Spleen (tissue), 7 donors: ENCODE measurements around the gene TOPBP1.

ENCODE experiments used
- CTCF ChIP-seq, 11 experiments: fragments of 200-600 bp in 7 of 11; fragments of 450-650 bp in 4 of 11; sonication (generic) in 4 of 11; IDR thresholded peaks in 8 of 11; conservative IDR thresholded peaks in 3 of 11; 1 replicate in 7 of 11; 2 replicates in 4 of 11; pipeline versions ENCODE4 v1.4.0 to v1.8.0; 2016 to 2021; ENCODE audit warnings: antibody characterized with exemption in 11 of 11, inconsistent platforms in 4 of 11, mild to moderate bottlenecking in 1 of 11
- POLR2A ChIP-seq, 3 donors: fragments of 450-650 bp; IDR thresholded peaks; one replicate each; pipeline ENCODE4 v1.5.1; 2017; ENCODE audit warnings: antibody characterized with exemption in 3 of 3, mild to moderate bottlenecking in 1 of 3
- POLR2AphosphoS5 ChIP-seq, 3 donors: sonication (generic); formaldehyde crosslinking; IDR thresholded peaks; one replicate each; pipeline ENCODE4 v1.5.1; 2017; ENCODE audit warnings: antibody characterized with exemption in 3 of 3
- donor health status: DM: no; HTN: no; CAD: no; lungs with moderate emphysema.
- donor health status: DM: no; HTN: no; CAD: no.
- donor health status: DM: no; HTN: no; CAD: no.

- TF ChIP-seq CTCF (IDR thresholded peaks at IDR 0.05 in 8 of 11, conservative IDR thresholded peaks at IDR 0.05 in 3 of 11), result no peak
- no peak for TF ChIP-seq POLR2AphosphoS5 (IDR thresholded peaks at IDR 0.05)
- no peak for TF ChIP-seq POLR2A (IDR thresholded peaks at IDR 0.05)
Observed at GRCh38 chr3:133583396-133583795, 78.3 kb downstream of the TOPBP1 start.
